CD14-positive monocyte (primary cell): Measurements from ENCODE around the gene AIFM1. TPM values are rescaled to one million over a fixed set of nuclear protein-coding genes. Genes with fewer than 3 reads are reported as not detected.

Experiments
- DNase-seq, 3 donors: peaks; one replicate each; pipeline ENCODE4 v3.0.0-alpha.2; 2011 to 2022
- H2AFZ ChIP-seq: 2 replicates; pipeline ENCODE4 v1.6.0; 2012; ENCODE audit warnings: mild to moderate bottlenecking, low read depth, low read length, inconsistent platforms; ENCODE audit not compliant: insufficient read depth, poor library complexity, severe bottlenecking
- H3K27ac ChIP-seq, 2 donors: 1 replicate in 1 of 2; 2 replicates in 1 of 2; pipeline ENCODE4 v1.5.1; 2012 to 2013; ENCODE audit warnings: low read length in 2 of 2, control low read depth in 1 of 2, inconsistent platforms in 1 of 2, low read depth in 1 of 2, mild to moderate bottlenecking in 1 of 2
- H3K27me3 ChIP-seq, 2 donors: one replicate each; pipeline versions ENCODE4 v1.6.0 to v1.6.1; 2011 to 2013; ENCODE audit warnings: low read length in 2 of 2; ENCODE audit not compliant: control insufficient read depth in 2 of 2, insufficient read depth in 2 of 2
- H3K36me3 ChIP-seq, 2 donors: replicated peaks in 1 of 2; 1 replicate in 1 of 2; 2 replicates in 1 of 2; pipeline versions ENCODE4 v1.5.1 to v1.6.1; 2012 to 2013; ENCODE audit warnings: low read length in 2 of 2, control low read depth in 1 of 2, inconsistent platforms in 1 of 2, mild to moderate bottlenecking in 1 of 2; ENCODE audit not compliant: insufficient read depth in 2 of 2, control insufficient read depth in 1 of 2
- H3K4me1 ChIP-seq, 2 donors: 1 replicate in 1 of 2; 2 replicates in 1 of 2; pipeline versions ENCODE4 v1.5.1 to v1.6.1; 2012 to 2013; ENCODE audit warnings: low read length in 2 of 2, control low read depth in 1 of 2, inconsistent platforms in 1 of 2, mild to moderate bottlenecking in 1 of 2, moderate library complexity in 1 of 2; ENCODE audit not compliant: insufficient read depth in 2 of 2, control insufficient read depth in 1 of 2
- H3K4me2 ChIP-seq: replicated peaks from 2 replicates; pipeline ENCODE3; 2012; ENCODE audit warnings: low read length, moderate library complexity, mild to moderate bottlenecking; ENCODE audit not compliant: poor library complexity, severe bottlenecking; ENCODE audit errors: extremely low read depth
- H3K4me3 ChIP-seq, 3 experiments: fragments of 200-600 bp in 1 of 3; sonication (generic) in 1 of 3; replicated peaks in 1 of 3; 1 replicate in 2 of 3; 2 replicates in 1 of 3; pipeline ENCODE4 v1.5.1; 2011 to 2013; ENCODE audit warnings: low read length in 3 of 3, mild to moderate bottlenecking in 3 of 3, control low read depth in 2 of 3, low read depth in 2 of 3, inconsistent platforms in 1 of 3, moderate library complexity in 1 of 3
- H3K79me2 ChIP-seq: 2 replicates; pipeline ENCODE4 v1.6.0; 2012; ENCODE audit warnings: mild to moderate bottlenecking, control low read depth, inconsistent platforms, low read length, moderate library complexity; ENCODE audit not compliant: insufficient read depth
- H3K9ac ChIP-seq: 2 replicates; pipeline ENCODE4 v1.6.0; 2017; ENCODE audit warnings: low read length, mild to moderate bottlenecking; ENCODE audit not compliant: insufficient read depth, poor library complexity, severe bottlenecking
- H3K9me3 ChIP-seq, 2 donors: replicated peaks in 1 of 2; 1 replicate in 1 of 2; 2 replicates in 1 of 2; pipeline versions ENCODE4 v1.5.1 to v1.6.1; 2012 to 2013; ENCODE audit warnings: low read length in 2 of 2, control low read depth in 1 of 2; ENCODE audit not compliant: control insufficient read depth in 1 of 2, insufficient read depth in 1 of 2
- H4K20me1 ChIP-seq: 2 replicates; pipeline ENCODE4 v1.6.0; 2012; ENCODE audit warnings: mild to moderate bottlenecking, low read length, control low read depth, moderate library complexity; ENCODE audit not compliant: insufficient read depth
- H3K27ac Mint-ChIP-seq, 7 donors: one replicate each; pipeline ENCODE4 v1.8.0; 2020; ENCODE audit warnings: mild to moderate bottlenecking in 7 of 7, mixed read lengths in 7 of 7, moderate library complexity in 6 of 7, inconsistent platforms in 2 of 7
- H3K27me3 Mint-ChIP-seq, 3 donors: one replicate each; pipeline ENCODE4 v1.8.0; 2021 to 2022; ENCODE audit warnings: low read depth in 3 of 3, mild to moderate bottlenecking in 3 of 3, mixed read lengths in 3 of 3, moderate library complexity in 3 of 3, inconsistent platforms in 1 of 3
- H3K36me3 Mint-ChIP-seq, 2 donors: one replicate each; pipeline ENCODE4 v1.8.0; 2020; ENCODE audit warnings: mixed read lengths in 2 of 2, inconsistent platforms in 1 of 2, mild to moderate bottlenecking in 1 of 2
- H3K4me1 Mint-ChIP-seq: one replicate; pipeline ENCODE4 v1.8.0; 2020; ENCODE audit warnings: mild to moderate bottlenecking, mixed read lengths
- H3K4me3 Mint-ChIP-seq, 2 donors: one replicate each; pipeline ENCODE4 v1.8.0; 2020; ENCODE audit warnings: mild to moderate bottlenecking in 2 of 2, mixed read lengths in 2 of 2, moderate library complexity in 1 of 2
- H3K9me3 Mint-ChIP-seq, 7 donors: one replicate each; pipeline ENCODE4 v1.8.0; 2020 to 2022; ENCODE audit warnings: mixed read lengths in 7 of 7, mild to moderate bottlenecking in 6 of 7, moderate library complexity in 6 of 7, inconsistent platforms in 2 of 7
- CTCF ChIP-seq: fragments of 200-600 bp; IDR thresholded peaks from one replicate; pipeline ENCODE4 v1.8.0; 2022; ENCODE audit warnings: antibody characterized with exemption, mild to moderate bottlenecking
- WGBS: methylation state at CpG from one replicate; pipeline ENCODE4 v1.1.5; 2013; ENCODE audit warnings: missing lambda C conversion rate; ENCODE audit not compliant: insufficient coverage; 5-methylcytosine and 5-hydroxymethylcytosine counted together
- intact Hi-C, 2 donors: fragments of 100-400 bp; cut with micrococcal nuclease; formaldehyde crosslinking; loops; one replicate each; pipeline versions ENCODE4 v1.15.0 to v1.15.1; 2023
- polyA plus RNA-seq, 3 donors: library from polyadenylated mRNA; depleted of rRNA in 1 of 3; unstranded in 2 of 3; stranded (reverse) in 1 of 3; fragments of 300-500 nt in 2 of 3; fragments of >200 nt in 1 of 3; fragmentation: Illumina TruSeq in 2 of 3; gene quantifications; 1 replicate in 2 of 3; 2 replicates in 1 of 3; pipeline ENCODE4 v1.2.3, GENCODE V29; 2012 to 2021

AIFM1 gene
- polyA plus RNA-seq, 3 donors, result 15.1 to 19.1 (median 18.6) TPM

- peaks cover 0 to 9% (median 0%) of the 10 kb centered on the region in 3 donors for H3K27me3 Mint-ChIP-seq
- peaks cover 14% of the 10 kb centered on the region for H3K4me1 Mint-ChIP-seq
- Histone ChIP-seq H3K4me1 (peaks cover 14 to 19% of the 10 kb centered on the region in 2 donors), H3K4me2 (no peak overlapping the region), H3K4me3 (no peak overlapping the region), H4K20me1 (no peaks in the 10 kb centered on the region), H3K9ac (no peak overlapping the region), H3K27ac (no peak overlapping the region), H3K27me3 (no peaks in the 10 kb centered on the region), H3K79me2 (peaks cover 40% of the 10 kb centered on the region), H2AFZ (no peak overlapping the region), H3K36me3 (no peaks in the 10 kb centered on the region), H3K9me3 (no peaks in the 10 kb centered on the region)
- DNase-seq, result no peak
- no peak overlapping the region for H3K27ac Mint-ChIP-seq
- intact Hi-C loops, result no loop called here
- no CpG with 5 or more reads among the region's 2 CpGs for WGBS
- H3K36me3 Mint-ChIP-seq, result peaks cover 0 to 9% of the 10 kb centered on the region in 2 donors
- H3K9me3 Mint-ChIP-seq, result peaks cover 0 to 3% (median 0%) of the 10 kb centered on the region in 7 donors
- no peak for TF ChIP-seq CTCF
- H3K4me3 Mint-ChIP-seq, result no peak overlapping the region
Observed at GRCh38 chrX:130163398-130163797, 2.2 kb downstream of the AIFM1 start.

GRCh38 chrX:130162094-130162735 is 3.4 kb downstream of the AIFM1 start:
- Histone ChIP-seq H3K4me2 (no peak overlapping the region), H3K27ac (no peak overlapping the region), H3K36me3 (no peaks in the 10 kb centered on the region), H3K9me3 (no peaks in the 10 kb centered on the region), H3K9ac (no peak overlapping the region), H3K27me3 (no peaks in the 10 kb centered on the region), H2AFZ (no peak overlapping the region), H3K4me3 (no peak overlapping the region), H4K20me1 (no peaks in the 10 kb centered on the region), H3K79me2 (peaks cover 43% of the 10 kb centered on the region), H3K4me1 (peaks cover 14 to 19% of the 10 kb centered on the region in 2 donors)
- H3K4me3 Mint-ChIP-seq, result no peak overlapping the region
- H3K36me3 Mint-ChIP-seq, result peaks cover 0 to 9% of the 10 kb centered on the region in 2 donors
- 60% methylated on average over 1 of the region's 6 CpGs for WGBS
- intact Hi-C loops, result no loop called here
- no peak for DNase-seq
- no peak for TF ChIP-seq CTCF
- no peak overlapping the region for H3K27ac Mint-ChIP-seq
- peaks cover 0 to 3% (median 0%) of the 10 kb centered on the region in 7 donors for H3K9me3 Mint-ChIP-seq
- H3K27me3 Mint-ChIP-seq, result peaks cover 0 to 9% (median 0%) of the 10 kb centered on the region in 3 donors
- peaks cover 14% of the 10 kb centered on the region for H3K4me1 Mint-ChIP-seq
